ENCODE measurements around the gene TRIM65.
A peak's percentile ranks its signal among the peaks of the same experiment; 100 is the strongest.
"Not testable (repeated sequence)": the region's sequence is repeated elsewhere in the genome, so short reads cannot be mapped to it uniquely, and the experiment has no call there.

Gene TRIM65

GRCh38 chr17:75851693-75851991, 45.1 kb downstream of the TRIM65 start:
- DNase-seq (ENCODE audit: low read depth) = not testable (repeated sequence)

DNA sequence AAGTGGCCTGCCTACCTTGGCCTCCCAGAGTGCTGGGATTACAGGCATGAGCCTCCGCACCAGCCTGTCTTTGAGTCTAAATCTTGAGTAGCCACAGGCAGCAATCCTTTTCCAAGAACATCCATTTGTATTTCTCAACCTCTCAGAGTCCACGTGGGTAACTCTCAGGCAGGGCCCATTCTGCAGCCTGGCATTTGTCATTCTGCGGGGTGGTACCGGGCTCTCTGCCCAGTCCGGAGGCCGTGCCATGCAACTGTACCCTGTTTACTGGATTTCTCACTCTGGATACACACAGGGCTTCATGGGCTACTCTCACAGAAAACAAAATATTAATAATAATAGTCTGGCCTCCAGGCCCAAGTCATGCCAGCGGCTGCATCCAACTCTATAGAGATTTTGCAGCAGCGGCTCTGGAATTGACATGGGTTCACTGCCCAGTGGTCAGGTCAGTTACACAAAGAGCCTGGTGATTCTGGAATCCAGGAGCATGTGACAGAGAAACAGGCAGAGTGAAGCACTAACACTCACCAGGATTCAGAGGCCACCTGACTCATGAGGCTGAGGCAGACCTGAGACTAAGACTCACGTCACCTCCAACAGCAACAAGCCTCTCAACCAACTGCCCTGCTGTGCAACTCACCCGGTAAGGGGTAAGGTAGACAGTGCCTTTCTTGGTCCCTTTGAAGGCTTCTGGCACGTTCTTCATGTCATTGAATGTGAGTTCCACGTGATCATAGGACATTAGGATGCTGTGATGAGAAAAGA, 45.6 kb downstream of the TRIM65 start:
- no peak for DNase-seq (ENCODE audit: low read depth)

GRCh38 chr17:75849724-75850123, 47.0 kb downstream of the TRIM65 start:
- DNase-seq (ENCODE audit: low read depth) = no peak

GRCh38 chr17:75849279-75849646, 47.5 kb downstream of the TRIM65 start:
- DNase-seq (ENCODE audit: low read depth) = no peak

DNA sequence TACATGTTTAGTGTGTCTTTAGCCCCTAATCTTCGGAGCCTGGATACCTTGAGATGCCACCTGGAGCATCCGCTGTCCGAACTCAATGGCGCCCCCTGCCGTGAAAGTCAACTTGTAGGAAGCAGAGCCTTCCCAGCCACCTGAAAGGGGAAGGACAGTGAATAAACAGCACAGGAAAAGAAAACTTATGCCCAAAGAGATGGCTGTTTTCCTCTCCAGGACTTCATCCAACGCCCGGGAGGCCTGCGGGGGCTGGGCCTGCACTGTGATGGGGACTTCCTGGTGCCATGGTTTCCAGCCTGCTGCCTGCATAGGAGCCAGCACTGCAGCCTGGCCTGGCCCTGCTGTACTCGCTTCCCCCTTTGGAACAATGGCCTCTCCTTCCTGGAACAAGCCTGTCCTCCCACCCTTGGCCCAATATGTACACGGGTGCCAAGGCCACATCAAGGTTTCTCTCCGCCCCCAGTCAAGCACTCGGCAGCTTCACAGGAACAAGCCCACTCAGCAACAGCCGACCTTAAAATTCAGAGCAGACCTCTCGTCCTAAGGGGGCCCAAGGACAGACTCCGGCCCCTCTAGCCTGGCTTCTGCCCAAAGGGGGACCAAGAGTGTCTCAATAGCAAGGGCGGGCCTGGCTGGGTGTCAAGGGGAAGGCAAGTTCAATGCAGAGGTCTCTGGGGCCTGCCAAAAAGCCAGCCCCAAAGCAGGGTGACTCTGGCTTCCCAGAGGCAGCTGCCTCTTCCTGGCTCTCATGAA, 48.0 kb downstream of the TRIM65 start:
- DNase-seq (ENCODE audit: low read depth) = peak; percentile 36

- no peak for DNase-seq (ENCODE audit: low read depth)
These were observed 48.9 kb downstream of the TRIM65 start for GRCh38 chr17:75847614-75848522.

- no peak for DNase-seq (ENCODE audit: low read depth)
These were observed 49.8 kb downstream of the TRIM65 start for GRCh38 chr17:75846692-75847613.

GRCh38 chr17:75845933-75846691, 50.6 kb downstream of the TRIM65 start:
- DNase-seq (ENCODE audit: low read depth) = no peak

DNA sequence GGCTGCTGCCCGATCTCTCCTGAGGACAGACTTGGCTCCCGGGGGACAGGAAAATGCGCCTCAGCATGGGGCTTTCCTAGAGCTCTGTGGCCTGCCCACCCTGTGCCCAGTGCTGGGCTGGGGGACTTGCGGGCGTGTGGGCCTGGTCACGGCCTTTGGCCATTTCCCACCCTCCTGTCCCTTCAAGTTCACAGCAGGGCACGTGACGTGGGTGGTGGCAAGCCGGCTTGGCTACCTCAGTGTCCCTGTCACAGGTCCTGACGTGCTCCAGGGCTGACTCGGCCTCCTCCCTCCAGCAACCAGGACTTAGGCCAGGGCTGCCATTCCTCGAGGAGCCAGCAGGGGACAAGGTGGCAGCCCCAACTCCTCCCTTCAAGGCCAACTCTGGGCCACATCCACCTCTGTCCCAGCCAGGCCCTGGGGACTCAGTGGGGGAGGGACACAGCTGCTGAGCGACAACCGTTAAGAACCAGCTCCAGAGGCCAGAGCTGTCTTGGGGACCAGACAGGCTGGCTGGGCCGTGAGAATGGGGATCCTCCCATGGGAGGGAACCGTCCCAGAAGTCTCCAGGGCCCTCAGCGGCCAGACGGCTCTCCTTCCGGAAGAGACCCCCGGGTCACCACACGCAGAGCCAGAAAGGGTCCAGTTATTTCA, 51.6 kb downstream of the TRIM65 start:
- DNase-seq (ENCODE audit: low read depth) = peak; percentile 64

- DNase-seq (ENCODE audit: low read depth) = no peak
These were observed 52.2 kb downstream of the TRIM65 start for GRCh38 chr17:75844530-75845057.

DNA sequence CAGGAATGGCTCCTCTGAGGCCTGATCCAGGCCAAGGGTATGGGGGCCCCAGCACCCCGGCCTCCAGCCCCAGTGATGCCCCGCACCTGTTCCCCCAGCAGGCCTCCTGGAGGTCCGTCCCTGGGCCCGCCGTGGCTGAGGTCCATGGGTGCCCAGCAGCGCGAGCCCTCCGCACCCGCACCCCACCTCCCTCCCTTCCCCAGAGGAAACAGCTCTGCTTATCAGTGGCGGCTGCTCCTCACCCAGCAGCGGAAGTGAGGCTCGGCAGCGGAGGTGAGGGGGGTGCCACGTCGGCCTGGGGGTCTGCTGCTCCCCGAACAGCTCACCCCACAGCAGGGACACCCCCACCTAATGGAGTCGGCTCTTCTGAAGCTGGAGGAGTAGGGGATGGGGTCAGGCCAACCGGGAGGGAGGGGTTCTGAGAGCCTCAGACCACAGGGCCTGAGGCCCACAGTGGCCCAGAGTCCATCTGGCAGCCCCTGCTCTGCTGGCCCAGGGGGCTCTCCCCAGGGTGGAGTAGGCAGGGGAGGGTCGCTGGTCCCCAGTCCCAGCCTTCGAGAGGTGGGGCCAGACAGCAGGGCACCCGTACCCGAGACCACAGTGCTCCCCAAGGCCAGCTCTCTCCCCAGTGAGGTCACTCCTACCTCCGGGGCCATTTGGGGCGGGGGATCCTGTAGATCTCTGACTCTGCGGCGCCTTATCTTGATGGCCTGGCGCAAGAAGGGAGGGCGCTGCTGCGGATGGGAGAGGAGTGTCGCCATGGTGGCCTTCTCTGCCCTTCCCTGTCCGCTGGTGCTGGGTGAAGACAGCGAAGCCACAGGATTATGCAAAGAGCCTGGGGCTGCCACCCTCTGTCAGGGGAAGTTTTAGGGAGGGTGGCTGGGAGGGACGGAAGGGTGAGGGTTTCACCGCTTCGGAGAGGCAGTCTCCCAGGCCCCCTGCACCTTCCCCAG, 52.9 kb downstream of the TRIM65 start, which contains the start of gene UNC13D:
UNC13D (minus strand) TSS at position 828 of the 953 bp plus-strand sequence; CDS start at position 761, 67 bp downstream.
- DNase-seq (ENCODE audit: low read depth) = no peak

DNA sequence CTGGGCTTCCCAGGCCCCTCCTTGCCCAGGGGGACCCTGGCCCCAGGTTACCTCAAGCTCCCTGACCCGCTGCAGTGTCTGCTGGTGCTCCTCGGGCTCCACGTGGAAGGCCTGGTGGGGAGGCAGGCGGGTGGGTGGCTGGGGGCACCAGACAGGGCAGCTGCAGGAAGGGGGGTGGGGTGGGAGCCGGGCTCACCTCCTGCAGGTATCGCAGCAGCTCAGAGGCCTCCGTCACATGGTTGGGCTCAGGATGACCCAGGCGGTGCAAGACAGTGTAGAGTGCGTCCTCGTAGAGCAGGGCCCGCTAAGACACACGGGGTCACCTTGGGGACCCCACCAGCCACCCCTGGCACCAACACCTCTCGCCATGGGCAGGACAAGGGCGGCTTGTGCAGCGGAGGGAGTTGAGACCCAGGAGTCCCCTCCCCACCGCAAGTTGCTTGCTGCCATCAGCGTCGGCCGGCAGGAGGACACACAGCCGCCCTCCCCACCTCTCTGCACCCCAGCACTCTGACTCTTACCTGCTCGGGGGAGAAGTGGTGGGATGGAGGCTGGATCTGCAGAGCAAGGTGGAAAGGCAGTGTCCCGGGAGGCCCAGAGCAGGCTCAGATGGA, 53.7 kb downstream of the TRIM65 start:
- no peak for DNase-seq (ENCODE audit: low read depth)

DNA sequence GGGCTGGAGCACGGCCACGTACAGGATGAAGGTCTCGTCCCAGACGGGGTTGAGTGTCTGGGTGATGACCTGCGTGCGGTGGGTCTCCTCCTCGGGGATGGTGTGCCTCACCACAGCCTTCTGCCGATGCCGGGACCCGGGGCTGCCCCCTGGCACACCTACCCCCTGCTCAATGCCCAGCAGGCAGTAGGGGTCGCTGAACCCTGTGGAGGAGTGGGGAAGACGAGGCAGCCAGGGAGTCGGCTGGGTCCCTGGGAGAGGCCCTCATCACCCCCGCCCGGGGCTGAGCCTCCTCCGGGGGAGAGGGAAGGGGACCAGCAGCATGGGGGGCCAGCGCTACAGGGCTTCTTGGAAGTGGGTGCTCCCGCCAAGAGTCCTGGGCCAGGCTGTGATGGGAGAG, 54.3 kb downstream of the TRIM65 start:
- DNase-seq (ENCODE audit: low read depth) = no peak

GRCh38 chr17:75840799-75841164, 56.0 kb downstream of the TRIM65 start:
- DNase-seq (ENCODE audit: low read depth) = no peak

GRCh38 chr17:75839942-75840798, 56.6 kb downstream of the TRIM65 start:
- no peak for DNase-seq (ENCODE audit: low read depth)
